GM19351 (cell line): Measurements from ENCODE around the gene CYSLTR2.
"Not testable (repeated sequence)": the region's sequence is repeated elsewhere in the genome, so short reads cannot be mapped to it uniquely, and the experiment has no call there.

Source experiments
- ATAC-seq: cut with Tn5 transposase; IDR thresholded peaks from one replicate; pipeline ENCODE4 v1.9.1; 2021; ENCODE audit warnings: mild to moderate bottlenecking, moderate library complexity; ENCODE audit not compliant: unreplicated experiment

Gene CYSLTR2

DNA sequence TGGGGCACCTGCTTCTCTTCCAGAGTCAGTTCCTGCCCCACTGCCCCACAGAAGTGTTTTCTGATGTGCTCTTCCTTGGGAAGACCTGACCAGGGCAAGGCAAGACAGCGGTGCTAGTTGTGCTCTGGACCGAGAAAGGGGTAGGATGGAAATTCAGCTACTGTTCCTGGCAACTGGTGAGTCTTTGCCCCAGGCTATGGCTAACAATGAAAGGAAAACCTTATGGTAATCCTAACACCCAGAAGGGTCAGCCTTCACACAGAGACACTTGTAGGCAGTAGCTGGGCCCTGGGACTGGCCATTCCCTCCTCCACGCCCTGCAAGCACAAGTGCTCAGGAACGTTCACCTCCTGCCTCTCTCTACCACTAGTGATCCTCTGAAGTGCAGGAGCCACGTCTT, 9.6 kb upstream of the CYSLTR2 start:
- ATAC-seq, result no peak

DNA sequence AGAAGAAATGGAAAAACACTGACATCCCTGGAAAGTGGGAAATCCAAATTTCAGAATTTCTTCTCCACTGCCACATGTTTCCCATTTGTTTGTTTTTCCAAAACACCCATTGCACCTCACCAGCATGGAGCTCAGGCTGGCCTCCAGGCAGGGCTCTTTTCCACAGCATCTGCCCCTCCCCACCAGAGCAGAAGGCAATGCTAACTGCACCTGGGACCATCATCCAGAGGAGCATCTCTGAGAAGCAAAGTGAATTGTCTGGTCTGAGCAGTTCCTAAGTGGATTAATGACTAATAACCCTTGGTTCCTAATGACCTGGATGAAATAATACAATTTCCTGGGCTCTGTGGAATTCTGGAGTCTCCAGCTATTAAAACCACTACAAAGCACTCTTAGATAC, 8.8 kb upstream of the CYSLTR2 start:
- no peak for ATAC-seq

DNA sequence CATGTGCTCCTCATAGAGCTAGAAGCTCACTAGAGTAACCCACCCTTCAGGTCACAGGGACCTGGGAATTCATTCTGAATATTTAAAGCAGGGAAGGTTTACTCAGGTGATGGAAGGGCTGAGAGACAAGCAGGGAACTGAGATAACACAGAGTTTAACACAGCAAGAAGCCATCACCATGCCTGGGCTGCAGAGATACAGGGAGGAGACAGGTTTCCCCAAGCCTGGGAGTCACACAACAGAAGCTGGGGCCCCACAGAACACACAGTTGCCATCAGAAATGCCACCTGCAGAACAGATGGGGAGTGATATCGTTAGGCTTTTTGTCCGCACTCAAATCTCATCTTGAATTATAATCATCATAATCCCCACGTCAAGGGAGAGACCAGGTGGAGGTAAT, 7.9 kb upstream of the CYSLTR2 start:
- ATAC-seq, result no peak

DNA sequence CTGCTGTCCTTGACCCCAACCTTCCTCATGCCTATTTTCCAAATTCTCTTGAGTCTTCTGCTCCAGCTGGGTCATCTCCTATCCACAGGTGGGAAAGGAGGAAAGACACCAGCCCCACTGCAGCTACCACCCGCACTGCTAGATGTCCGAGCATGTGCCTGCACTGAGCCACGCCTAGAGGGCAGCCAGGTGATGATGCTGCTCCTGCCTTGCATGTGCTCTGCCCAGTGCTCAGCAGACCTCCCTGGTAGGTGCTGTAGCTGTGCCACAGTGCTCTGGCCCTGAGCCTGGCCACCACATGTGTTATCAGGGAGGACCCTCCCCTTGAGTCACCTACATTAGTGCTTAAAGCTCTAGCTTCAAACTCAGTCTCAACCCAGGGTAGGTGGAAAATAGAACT, 6.9 kb upstream of the CYSLTR2 start:
- ATAC-seq, result no peak

DNA sequence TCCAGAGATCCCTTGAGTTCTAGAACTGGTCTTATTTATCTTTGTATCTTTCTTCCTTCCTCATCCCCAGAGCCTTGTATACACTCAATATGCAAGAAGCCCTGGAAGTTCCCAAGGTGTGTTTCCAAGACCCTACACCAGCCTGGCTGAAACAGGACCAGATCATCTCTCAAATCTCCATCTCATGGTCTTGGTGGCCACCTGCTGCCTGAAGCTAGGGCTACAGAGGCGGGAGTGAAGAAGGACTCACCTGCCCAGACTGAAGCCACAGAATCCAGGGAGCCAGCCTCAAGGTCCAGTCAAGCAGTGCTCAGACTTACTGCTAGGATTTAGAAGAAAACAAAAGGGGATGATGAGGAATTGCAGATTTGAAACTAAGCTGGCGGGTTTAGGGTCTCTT, 6.1 kb upstream of the CYSLTR2 start:
- no peak for ATAC-seq

DNA sequence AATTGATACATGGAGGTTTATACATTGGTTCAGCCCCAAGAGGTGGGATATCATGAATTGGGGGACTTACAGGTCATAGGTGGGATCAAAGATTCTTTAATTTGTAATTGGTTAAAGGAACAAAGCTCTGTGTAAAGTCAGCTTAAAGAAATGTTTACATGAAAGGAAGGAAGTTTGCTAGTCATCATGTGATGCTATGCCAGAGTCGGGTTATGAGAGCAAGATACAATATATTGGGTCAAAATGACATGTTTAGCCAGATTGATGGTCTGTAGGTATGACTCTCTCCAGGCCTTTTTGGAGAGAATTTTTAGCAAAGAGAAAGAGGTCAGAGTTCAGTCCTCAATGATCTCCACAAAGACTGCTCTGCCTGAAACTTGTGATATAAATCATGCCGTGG, 5.3 kb upstream of the CYSLTR2 start:
- no peak for ATAC-seq

DNA sequence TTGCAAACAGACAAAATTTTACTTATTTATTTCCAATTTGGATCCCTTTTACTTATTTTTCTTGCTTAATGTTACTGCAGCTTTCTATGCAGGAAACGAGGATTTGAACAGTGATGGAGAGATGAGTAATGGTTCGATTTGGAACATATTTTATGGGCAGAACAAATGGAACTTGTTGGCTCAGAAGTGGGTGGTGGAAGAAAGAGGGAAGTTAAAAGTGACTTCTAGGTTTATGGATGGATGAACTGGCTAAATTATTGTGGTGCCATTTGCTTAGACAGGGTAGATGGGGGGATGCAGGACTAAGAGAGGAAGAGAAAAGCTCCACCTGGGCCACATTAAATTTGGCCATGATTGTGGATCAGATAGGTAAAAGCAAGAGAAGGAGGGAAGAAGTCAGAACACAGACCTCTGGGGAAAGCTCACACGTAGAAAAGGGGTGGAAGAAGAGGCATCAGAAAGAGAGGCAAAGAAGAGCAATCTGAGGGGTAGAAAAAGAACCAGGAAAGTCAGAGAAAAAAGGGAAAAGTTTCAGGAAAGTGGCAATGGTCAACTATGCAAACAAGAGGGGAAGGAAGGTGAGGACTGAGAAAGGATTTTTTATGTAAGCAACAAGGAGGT, 768 bp upstream of the CYSLTR2 start:
- ATAC-seq, result no peak

DNA sequence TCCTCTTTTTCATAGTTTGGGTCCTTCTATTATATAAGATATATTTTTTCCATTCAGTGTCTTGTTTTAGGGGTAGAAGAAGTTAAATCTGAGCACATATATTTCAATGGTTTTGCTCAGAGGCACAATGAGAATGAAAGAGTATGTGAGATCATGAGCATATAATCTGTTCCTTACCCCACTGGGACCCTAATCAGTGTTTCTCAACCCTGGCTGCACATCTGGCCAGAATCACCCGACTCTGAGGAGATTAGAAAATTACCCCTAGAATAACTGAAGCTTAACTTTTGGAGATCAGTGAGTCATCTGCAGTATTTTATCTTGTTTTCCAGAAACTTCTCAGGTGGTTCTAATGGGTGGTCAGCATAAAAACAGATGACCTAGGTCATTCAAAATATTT, 782 bp downstream of the CYSLTR2 start:
- ATAC-seq, result no peak

DNA sequence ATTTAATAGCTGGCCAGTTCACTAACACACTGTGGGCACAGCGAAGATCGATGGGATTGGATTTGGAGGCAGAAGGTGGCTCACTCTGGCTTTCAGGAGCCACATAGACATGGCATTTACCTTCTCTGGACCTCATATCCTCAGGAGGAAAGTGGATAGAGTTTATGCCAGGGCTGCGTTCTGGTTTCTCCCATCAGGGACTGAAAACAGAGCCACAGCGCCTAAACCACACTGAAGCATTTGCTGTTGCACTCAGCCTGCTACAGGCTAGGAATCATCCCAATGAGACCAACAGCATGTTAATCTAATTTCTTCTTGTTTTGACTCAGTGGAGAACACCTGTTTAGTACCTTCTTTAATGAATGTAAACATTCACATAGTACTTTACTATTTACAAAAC, 1.6 kb downstream of the CYSLTR2 start:
- ATAC-seq, result no peak

DNA sequence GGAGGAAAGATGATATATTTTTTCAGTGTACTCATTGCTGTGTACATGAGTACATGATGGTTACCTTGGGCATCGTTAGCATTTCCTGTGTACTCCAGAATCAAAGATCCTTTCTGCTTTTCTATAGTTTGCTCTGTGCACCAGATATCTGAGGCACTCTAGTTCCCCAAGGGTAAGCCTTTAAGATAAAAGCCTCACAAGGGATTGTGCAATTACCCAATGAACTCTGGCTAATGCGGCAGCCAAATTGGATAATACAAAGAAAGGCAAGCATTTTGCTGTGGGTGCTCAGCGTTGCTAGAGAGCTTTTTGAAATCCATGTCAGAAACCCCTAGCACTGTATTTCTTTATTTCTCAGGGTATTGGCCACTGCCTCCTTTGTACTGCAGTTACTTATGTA, 2.9 kb downstream of the CYSLTR2 start:
- no peak for ATAC-seq

DNA sequence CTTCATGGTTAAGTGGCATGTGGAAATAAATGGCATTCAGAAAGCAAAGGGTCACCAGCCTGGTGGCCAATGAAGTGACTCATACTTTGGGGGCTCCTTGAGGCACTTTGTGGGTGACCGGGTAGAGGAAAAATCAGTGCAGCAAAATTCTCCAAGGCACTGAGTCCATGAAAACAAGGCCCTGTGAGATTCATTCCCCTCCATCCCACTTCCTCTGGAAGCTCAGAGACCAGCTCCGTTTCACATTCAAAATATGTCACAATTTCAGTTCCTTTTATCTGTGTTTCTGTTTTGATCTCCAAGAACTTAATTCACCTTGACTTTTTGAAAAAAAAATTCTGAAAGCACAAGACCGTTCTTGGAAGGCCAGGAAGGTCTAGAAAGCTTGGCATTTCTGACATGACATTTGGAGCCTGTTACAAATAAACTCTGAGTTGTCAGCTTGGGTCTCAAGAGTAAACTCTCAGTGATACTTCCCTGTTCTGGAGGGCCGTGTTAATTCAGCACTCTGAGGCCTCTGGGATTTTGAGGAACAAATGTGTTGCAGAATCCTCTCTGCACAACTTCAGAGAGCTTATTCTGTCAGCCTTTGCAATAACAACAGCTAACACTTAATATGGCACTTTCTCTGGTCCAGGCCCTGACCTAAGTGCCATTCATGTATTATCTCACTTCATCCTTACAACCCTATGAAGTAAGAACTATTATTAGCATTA, 6.8 kb downstream of the CYSLTR2 start:
- ATAC-seq, result peak; percentile 53

DNA sequence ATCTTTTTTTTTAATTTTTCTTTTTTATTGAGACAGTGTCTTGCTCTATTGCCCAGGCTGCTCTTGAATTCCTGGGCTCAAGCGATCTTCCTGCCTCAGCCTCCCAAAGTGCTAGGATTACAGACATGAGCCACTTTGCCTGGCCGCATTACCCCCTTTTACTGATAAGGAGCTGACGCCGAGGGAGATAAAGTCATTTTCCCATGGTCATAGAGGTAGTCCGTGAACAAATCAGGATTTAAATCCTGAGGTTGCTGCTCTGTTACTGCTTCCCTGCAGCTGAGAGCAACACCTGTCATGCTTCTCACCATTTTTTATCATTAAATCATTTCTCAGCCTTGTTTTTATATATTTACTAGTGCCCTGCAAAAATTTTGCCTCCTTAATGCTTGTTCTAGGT, 7.4 kb downstream of the CYSLTR2 start:
- no peak for ATAC-seq

DNA sequence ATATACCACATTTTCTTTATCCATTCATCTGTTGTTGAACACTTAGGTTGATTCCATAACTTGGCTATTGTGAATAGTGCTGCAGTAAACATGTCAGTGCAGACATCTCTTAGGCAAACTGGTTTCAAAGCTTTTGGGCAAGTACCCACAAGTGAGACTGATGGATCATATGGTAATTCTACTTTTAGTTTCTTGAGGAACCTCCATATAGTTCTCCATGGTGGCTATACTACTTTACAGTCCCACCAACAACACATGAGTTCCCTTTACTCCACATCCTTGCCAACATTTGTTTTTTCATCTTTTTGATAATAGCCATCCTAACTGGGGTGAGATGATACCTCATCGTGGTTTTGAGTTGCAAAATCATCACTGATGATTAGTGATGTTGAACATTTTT, 8.5 kb downstream of the CYSLTR2 start:
- no peak for ATAC-seq

DNA sequence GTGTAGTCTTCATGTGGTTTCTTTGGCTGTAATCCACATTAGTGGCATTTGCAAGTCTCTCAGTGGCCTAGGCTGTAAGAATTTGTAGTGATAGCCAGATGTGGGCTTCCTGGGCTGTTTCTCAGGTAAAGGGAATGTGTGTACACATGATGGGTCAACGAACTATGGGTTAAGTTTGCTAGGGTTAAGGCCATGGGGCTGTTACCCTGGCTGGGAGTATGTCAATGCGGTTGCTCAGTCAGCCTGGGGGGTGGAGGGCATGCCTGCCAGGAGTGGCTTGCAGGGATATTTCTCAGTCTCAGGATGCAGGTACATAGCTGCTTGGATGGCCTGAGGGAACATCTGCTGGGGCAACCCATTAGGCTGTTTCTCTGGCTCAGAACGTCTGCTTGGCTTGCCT, 13.4 kb downstream of the CYSLTR2 start:
- ATAC-seq, result no peak

DNA sequence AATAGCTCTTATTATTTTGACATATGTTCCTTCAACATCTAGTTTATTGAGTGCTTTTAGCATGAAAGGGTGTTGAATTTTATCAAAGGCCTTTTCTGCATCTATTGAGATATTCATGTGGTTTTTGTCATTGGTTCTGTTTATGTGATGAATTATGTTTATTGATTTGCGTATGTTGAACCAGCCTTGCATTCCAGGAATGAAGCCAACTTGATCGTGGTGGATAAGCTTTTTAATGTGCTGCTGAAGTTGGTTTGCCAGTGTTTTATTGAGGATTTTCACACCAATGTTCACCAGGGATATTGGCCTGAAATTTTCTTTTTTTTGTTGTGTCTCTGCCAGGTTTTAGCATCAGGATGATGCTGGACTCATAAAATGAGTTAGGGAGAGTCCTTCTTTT, 17.7 kb downstream of the CYSLTR2 start:
- ATAC-seq, result not testable (repeated sequence)

DNA sequence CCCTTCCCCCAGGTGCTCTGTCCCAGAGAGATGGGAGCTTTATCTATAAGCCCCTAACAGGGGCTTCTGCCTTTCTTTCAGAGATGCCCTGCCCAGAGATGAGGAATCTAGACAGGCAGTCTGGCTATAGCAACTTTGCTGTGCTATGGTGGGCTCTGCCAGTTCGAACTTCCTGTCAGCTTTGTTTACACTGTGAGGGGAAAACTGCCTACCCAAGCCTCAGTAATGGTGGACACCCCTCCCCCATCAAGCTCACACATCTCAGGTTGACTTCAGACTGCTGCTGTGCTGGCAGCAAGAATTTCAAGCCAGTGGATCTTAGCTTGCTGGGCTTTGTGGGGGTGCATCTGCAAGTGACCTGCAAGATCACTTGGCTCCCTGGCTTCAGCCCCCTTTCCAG, 21.5 kb downstream of the CYSLTR2 start:
- ATAC-seq, result no peak

DNA sequence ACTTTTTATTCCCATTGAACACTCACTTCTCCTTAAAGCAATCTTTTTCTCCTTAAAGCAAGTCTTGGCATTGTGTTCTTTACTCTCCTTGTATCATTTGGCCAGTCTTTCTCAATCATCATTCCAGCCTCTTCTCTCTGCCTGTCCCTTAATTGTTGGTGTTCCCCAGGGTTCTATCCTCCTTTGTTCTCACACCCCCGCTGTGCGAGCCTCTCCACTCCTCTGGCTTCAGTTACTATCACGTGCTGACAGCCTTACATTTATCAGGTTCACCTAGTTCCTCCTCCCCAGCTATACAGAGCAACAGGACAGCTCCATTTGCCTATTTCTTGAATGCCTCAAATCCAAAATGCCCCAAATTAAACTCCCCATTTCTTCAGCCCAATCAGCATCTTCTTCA, 24.6 kb downstream of the CYSLTR2 start:
- no peak for ATAC-seq

DNA sequence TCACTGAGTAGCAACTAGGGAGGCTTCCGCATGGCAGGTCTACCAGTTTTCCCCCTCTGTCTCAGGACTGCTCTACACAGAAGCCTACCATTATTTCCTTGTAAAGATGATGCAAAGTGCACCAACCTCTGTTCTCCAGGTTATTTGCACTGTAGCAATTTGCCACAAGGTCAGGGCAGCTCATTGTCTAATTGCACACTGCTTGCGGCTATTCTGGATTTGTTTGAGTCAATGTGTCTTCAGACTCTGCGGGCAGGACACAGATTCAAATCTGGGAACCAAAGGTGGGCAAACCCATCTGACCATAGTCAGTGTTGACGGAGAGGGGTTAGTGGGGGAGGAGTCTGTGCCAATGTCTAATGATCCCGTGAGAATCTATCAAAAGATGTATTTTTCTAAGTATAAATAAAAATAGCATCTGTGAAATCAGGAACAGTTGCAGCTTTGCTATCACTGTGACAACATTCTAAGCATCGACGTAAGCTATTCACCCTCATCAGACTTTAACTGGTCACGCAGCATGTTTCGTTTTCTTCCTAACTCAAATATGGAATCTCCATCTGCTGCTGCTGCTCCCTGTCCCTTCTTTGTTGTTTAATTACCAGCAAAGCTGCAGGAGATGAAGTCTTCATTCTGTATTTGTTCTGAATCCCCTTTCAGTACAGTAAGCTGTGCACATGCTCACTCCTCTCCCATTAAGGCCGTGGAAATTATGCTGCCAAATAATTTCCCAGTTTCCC, 26.4 kb downstream of the CYSLTR2 start:
- no peak for ATAC-seq

DNA sequence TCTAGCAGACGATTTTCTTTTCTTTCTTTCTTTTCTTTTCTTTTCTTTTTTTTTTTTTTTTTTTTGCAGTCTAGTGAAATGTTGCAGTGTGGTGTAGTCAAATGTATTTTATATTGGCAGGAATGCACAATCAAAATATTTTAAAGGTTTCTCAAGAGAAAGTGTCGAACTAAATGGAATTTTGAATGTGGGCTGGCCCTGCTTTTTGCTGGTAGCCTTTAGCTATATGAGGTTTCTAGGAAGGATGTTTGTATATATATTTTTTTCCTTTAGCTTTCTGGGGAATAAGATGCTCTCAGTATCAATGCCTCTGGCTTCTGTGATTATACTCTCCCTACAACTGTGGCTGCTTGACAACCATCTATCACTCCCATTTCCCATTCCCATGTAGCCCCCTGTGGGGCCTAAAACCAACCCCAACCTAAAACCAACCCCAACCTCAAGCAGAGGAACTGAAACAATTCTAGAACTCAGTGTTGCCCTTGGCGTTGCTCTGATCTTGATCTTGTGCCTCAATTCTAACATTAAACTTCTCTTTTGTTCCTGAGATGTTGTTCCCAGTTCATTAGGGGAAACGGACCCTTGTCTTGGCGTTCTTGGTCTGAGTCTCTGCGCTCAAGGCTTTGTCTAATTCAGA, 27.1 kb downstream of the CYSLTR2 start:
- no peak for ATAC-seq

DNA sequence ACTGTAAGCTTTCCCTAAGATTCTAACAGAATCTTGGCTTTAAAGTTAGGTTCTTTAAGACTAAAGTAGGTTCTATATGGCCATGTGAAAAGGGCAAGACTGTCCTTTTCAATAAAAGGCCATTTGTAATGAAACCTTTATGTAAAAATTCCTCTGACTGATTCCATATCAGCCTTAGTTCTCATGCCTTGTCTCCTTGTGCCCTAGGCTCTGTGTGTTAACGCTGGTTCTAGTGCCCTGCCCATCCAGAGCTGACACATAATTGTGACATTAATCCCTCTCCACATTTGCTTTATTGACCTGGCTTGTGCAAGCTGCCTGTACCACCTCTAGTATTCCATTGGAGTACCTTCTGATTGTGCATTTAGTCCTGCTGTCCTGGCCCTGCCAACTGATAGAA, 28.2 kb downstream of the CYSLTR2 start:
- no peak for ATAC-seq

DNA sequence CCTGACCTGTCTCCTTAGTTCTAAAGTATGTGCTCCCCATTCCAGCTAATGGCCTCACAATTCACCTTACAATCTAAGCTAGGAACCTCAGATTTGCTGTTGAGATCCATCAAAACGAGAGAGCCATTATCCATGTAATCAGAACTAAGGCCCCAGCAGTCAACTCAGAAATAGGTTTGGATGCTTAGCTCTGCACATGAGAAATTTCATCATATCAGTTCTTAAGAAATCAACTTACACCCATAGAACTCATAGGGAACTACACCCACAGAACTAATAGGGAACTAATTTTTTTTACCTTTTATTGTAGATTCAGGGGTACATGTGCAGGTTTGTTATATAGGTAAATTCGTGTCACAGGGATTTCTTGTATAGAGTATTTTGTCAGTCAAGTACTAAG, 28.7 kb downstream of the CYSLTR2 start:
- ATAC-seq, result no peak
